Non-pigmented ciliary epithelial cell (primary cell): ENCODE results near the gene ADGRG2.

Source experiments
- DNase-seq: peaks from one replicate; pipeline ENCODE4 v3.0.0-alpha.2; 2010; ENCODE audit warnings: low read depth

Gene ADGRG2

DNA sequence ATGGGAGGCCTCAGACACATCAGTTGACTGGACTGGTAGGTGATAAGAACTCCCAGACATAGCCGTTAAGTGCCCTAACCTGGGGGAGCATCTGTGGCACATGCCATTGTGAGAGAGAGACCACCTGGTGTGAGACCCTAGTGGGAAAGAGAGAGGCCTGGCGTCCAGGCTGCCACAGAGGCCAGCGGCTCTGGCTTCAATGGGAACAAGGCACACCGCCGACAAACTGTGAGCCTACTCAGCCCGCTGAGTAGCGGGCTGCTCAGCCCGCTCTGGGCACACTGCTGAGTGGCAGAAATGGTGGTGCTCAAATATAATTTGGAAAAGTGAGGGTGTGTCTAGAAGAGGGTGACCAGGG, 172.3 kb downstream of the ADGRG2 start:
- DNase-seq = no peak

GRCh38 chrX:18949291-18949943, 172.9 kb downstream of the ADGRG2 start:
- DNase-seq = no peak

DNA sequence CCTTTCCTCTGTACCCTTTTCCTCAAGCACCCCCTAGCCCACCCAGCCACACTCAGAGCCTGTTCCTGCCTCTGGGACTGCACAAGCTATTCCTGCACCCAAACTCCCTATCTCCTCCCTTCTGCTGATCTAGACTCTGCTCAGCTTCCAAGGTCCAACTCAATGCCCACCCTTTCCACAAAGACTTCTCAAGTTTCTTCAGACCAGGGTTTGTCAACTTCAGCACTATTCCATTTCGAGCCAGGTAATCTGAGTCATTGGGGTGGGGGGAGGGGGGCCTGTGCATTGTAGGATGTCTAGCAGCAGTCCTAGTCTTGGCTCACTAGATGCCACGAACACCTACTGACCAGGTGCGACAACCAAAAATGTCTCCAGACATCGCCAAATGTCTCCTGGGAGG, 175.7 kb downstream of the ADGRG2 start:
- no peak for DNase-seq

DNA sequence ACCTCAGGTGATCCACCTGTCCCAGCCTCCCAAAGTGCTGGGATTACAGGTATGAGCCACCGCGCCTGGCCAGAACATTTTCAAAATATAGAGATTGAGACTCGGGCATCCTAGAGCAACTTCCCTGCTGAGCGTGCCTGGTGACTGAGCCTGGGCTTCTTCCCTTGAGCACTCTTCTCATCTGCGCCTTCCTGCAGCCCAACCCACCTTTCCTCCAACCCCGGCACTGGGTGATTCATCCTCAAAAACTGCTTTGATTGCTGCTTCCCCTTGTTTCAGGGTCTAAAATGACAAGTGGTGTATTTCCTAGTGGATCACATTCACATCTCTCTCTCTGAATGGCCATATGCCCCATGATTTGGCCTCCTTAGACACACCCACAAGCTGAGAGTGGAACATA, 176.1 kb downstream of the ADGRG2 start:
- DNase-seq = no peak

DNA sequence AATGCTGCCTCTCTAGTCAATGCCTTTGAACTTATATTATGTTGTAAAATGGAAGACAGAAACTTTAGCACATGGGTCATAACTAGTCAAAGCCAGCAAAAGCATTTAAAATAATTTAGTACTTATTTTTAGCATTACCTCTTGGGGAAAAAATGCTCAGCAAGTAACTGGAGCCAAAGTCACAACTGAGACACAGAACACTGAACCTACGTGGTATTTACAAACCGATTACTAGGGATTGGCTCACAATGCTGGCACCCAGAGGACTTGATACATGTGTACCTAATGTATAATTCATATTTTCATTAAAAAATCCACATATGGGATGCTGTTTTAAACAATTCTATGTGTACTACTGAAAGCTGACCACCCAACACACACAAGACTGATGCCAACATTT, 176.8 kb downstream of the ADGRG2 start:
- DNase-seq = no peak

GRCh38 chrX:18944482-18944881, 177.8 kb downstream of the ADGRG2 start:
- DNase-seq = no peak

DNA sequence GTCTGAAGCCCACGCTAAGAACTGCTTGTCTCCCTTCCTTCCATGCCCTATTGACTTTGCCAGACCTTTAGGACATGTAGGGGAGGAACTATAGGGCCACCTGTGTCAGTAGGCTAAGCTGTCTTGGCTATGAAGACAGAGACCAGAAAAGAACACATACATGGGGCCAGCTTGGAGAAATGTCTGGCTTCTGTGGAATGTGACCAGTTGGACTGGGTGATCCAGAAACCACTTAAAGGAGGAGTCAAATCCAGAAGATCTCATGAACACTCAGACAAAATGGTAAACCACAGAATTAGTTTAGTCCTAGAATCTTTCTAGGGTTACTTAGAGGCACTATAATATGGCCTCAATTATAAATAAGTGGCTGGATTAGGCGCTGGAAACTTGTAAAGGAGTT, 180.4 kb downstream of the ADGRG2 start:
- DNase-seq = no peak
